NCI-H69 (cell line): ENCODE data around the gene SLC38A8.

Experiments
- DNase-seq: peaks from one replicate; lab custom pipeline; 2025; lab: John Stamatoyannopoulos, UW

Gene SLC38A8

GRCh38 chr16:84048871-84049270, 6.3 kb upstream of the SLC38A8 start:
- no peak for DNase-seq

DNA sequence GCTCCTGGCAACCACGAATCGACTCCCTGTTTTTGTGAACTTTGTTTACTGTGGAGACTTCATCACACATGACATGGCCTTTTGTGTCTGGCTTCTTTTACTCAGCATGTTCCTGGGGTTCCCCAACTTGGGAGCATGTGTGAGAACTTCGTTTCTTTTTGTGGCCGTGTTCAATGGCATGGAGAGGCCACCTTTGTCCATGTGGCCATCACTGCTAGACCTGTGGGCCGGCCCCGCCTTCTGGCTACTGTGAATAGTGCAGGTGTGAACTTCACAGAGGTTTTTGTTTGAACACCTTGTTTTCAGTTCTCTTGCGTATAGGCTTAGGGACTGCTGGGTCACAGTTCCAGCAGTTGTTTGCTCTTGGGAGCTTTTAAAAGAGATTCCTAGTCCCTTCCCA, 5.7 kb upstream of the SLC38A8 start:
- peak; percentile 53 for DNase-seq

DNA sequence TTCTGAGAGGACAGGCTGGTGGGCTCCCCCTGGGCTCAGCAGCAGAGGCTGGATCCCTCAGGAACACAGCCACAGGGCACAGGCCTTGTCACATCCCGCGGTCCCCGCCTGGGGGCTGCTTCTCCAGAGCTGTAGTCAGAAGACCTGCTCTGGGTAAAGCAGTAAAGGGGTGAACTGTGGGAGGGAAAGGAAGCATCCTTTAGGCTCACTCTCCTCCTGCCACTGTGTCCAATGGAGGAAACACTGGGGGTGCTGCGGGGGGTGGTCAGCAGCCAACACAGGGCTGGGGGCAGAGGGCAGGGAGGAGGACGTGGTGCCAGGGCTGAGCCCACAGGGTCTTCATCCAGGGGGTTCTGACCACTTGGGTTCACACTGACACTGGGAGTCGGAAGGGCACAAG, 5.0 kb upstream of the SLC38A8 start:
- no peak for DNase-seq

- no peak for DNase-seq
These were observed 4.6 kb upstream of the SLC38A8 start for GRCh38 chr16:84047206-84047605.

GRCh38 chr16:84045818-84046470, 3.3 kb upstream of the SLC38A8 start:
- DNase-seq: no peak

- DNase-seq: no peak
These were observed 2.6 kb upstream of the SLC38A8 start for GRCh38 chr16:84045001-84045817.

- peak; percentile 25 for DNase-seq
These were observed 1.5 kb upstream of the SLC38A8 start for GRCh38 chr16:84044118-84044488.

DNA sequence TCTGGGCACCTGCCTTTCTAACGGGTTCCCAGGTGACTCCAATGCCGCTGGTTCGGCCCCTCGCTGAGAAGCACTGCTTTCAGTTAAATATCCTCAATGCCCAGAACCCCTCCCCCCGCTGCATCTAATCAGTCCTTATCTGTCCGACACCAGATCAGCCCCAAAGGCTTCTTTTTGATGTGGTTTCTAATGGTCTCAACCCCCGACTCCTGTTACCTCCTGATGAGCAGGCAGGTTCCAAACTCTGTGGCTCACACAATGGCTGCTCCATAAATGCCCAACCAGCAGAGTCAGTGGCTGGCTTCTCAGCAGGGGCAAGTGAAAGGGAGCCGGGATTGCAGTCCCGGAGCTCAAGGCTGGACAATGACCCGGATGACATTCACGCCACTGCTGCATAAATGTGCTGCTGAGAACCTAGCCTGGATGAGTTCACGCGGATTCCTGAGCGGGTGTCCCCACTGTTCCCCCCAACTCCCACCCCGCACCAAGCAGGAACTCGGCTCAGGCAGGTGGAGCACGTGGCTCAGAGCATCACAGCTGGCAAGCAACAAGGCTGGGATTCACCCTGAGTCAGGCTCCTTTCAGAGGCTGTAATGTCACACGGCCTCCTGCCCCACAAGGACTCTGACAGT, 1.0 kb upstream of the SLC38A8 start:
- peak; percentile 45 for DNase-seq

GRCh38 chr16:84042879-84043485, 387 bp upstream of the SLC38A8 start:
- peak; percentile 70 for DNase-seq

DNA sequence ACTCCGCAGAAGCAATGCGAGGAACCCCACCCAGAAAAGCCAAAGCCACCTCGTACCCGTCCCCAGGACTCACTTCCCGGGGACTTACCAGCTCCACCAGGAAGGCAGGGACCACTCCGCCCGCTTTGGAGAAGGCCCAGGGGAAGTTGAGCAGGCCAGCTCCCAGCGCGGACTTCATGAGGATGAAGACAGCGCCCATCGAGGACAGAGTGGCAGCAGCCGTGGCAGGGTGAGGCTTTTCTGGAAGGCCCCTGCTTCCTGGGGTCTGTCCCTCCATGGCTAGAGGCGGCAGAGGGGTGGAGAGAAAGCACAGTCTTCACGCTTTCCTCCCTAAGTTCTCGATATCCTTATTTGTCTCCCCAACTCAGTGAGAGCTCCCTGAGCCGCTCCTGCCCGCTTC, 714 bp downstream of the SLC38A8 start:
- DNase-seq: no peak

GRCh38 chr16:84040823-84041820, 1.5 kb downstream of the SLC38A8 start:
- peak; percentile 59 for DNase-seq

- DNase-seq: no peak
These were observed 2.3 kb downstream of the SLC38A8 start for GRCh38 chr16:84040226-84040822.

- no peak for DNase-seq
These were observed 2.9 kb downstream of the SLC38A8 start for GRCh38 chr16:84039696-84040095.

DNA sequence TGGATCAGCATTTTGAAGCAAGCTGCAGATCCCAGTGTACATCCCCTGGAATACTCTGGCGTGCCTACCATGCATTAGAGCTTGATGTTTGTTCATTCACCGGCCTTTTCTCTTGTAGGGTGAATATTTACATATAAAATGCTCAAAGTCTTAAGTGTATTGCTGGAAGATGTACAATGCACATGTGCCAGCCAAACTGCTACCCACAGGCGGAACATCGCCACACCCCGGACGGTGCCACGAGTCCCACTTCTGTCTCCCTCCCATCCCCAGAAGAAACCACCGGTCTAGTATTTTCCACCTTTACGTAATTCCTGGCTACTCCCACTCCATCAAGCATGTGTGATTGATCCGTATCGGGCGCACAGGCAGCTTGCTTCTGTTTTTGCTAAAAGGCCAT, 4.1 kb downstream of the SLC38A8 start:
- DNase-seq: no peak

GRCh38 chr16:84036982-84037425, 5.6 kb downstream of the SLC38A8 start:
- DNase-seq: peak; percentile 81

GRCh38 chr16:84036131-84036530, 6.5 kb downstream of the SLC38A8 start:
- no peak for DNase-seq

- no peak for DNase-seq
These were observed 8.1 kb downstream of the SLC38A8 start for GRCh38 chr16:84034516-84034915.

- no peak for DNase-seq
These were observed 9.1 kb downstream of the SLC38A8 start for GRCh38 chr16:84033251-84034195.

DNA sequence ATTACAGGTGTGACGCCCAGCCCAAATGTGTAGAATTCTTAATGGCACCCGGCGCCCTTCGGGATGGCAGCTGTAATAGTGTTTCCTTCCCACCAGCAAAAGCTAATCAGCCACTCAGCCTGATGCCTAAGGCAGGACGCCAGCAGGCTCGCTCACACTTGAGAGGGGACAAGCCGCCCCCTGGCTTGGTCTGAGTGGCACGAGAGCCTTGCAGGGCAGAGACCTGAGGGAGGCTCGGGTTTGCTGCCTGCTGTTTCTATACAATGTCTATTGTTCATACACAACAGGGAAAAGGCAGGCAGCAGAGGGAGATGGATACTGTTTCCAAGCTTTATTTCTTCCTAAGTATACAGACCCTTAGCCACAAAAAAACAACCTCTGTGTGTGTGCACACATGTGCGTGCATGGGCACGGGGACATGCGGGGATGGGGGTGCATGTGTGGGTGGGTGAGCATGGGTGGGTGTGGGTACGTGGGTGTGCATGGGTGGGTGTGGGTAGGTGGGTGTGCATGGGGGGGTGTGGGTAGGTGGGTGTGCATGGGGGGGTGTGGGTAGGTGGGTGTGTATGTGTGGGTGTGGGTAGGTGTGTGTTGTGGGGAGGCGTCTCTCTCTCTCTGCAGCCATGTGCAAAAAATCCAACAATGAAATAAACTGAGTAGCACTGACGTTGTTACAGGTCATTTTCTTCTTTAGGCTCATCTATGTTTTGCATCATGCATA, 10.0 kb downstream of the SLC38A8 start:
- DNase-seq: peak; percentile 79
